HG03196 (cell line): ENCODE results near the gene VGF.
"Not testable (repeated sequence)": the region's sequence is repeated elsewhere in the genome, so short reads cannot be mapped to it uniquely, and the experiment has no call there.

Experiments used
- ATAC-seq: cut with Tn5 transposase; IDR thresholded peaks from one replicate; pipeline ENCODE4 v1.9.1; 2021; ENCODE audit not compliant: unreplicated experiment

Gene VGF

GRCh38 chr7:101140339-101140699, 25.1 kb downstream of the VGF start:
- ATAC-seq, result no peak

- peak; percentile 76 for ATAC-seq
Measured at GRCh38 chr7:101138213-101138870, 27.0 kb downstream of the VGF start.

- ATAC-seq, result no peak
Measured at GRCh38 chr7:101137651-101138212, 27.6 kb downstream of the VGF start.

- ATAC-seq, result no peak
Measured at GRCh38 chr7:101134399-101134980, 30.9 kb downstream of the VGF start.

GRCh38 chr7:101133621-101134398, 31.6 kb downstream of the VGF start:
- no peak for ATAC-seq

GRCh38 chr7:101132626-101133600, 32.5 kb downstream of the VGF start:
- not testable (repeated sequence) for ATAC-seq

- no peak for ATAC-seq
Measured at GRCh38 chr7:101129603-101130117, 35.7 kb downstream of the VGF start.

- ATAC-seq, result no peak
Measured at GRCh38 chr7:101128040-101128834, 37.1 kb downstream of the VGF start.

GRCh38 chr7:101127460-101128039, 37.8 kb downstream of the VGF start:
- ATAC-seq, result no peak

- ATAC-seq, result peak; percentile 50
Measured at GRCh38 chr7:101126651-101127459, 38.5 kb downstream of the VGF start, which contains the start of gene SERPINE1. Gene SERPINE1, plus strand, starts transcription at chr7:101127104. Its CDS starts 1,290 bp downstream, at chr7:101128394.

- ATAC-seq, result peak; percentile 50
Measured at GRCh38 chr7:101125989-101126650, 39.2 kb downstream of the VGF start.

GRCh38 chr7:101124376-101125056, 40.9 kb downstream of the VGF start:
- ATAC-seq, result no peak

GRCh38 chr7:101123703-101124068, 41.7 kb downstream of the VGF start:
- no peak for ATAC-seq

GRCh38 chr7:101122933-101123702, 42.3 kb downstream of the VGF start:
- no peak for ATAC-seq

- ATAC-seq, result no peak
Measured at GRCh38 chr7:101121991-101122932, 43.1 kb downstream of the VGF start.

GRCh38 chr7:101121631-101121990, 43.8 kb downstream of the VGF start:
- not testable (repeated sequence) for ATAC-seq
